Neural cell (in vitro differentiated cells): ENCODE measurements around the gene MCC. TPM values are rescaled to one million over a fixed set of nuclear protein-coding genes. Genes with fewer than 3 reads are reported as not detected.

Experiments
- H2AFZ ChIP-seq: fragments of 200-600, 300-800 bp; sonication (generic), shearing (Covaris generic); 2 replicates; pipeline ENCODE4 v1.6.0; 2014; ENCODE audit warnings: low read depth, mild to moderate bottlenecking, antibody characterized with exemption, low read length, moderate library complexity
- H3F3A ChIP-seq: fragments of 200-600 bp; shearing (Covaris generic); 2 replicates; pipeline ENCODE4 v1.6.1; 2016; ENCODE audit warnings: mild to moderate bottlenecking, moderate library complexity, mixed read lengths, antibody characterized with exemption, low read length; ENCODE audit not compliant: insufficient read depth, poor library complexity, severe bottlenecking
- H3K27ac ChIP-seq: fragments of 200-600, 300-800 bp; sonication (generic), shearing (Covaris generic); 2 replicates; pipeline ENCODE4 v1.5.1; 2014; ENCODE audit warnings: mild to moderate bottlenecking, low read length, moderate library complexity
- H3K27me3 ChIP-seq: fragments of 300-800, 200-600 bp; sonication (generic), shearing (Covaris generic); 2 replicates; pipeline ENCODE4 v1.6.0; 2014; ENCODE audit warnings: mild to moderate bottlenecking, low read depth, low read length, moderate library complexity; ENCODE audit not compliant: insufficient read depth
- H3K36me3 ChIP-seq: fragments of 300-800, 200-600 bp; sonication (generic), shearing (Covaris generic); 2 replicates; pipeline ENCODE4 v1.5.1; 2014; ENCODE audit warnings: mild to moderate bottlenecking, antibody characterized with exemption, low read length, moderate library complexity; ENCODE audit not compliant: insufficient read depth
- H3K4me2 ChIP-seq: fragments of 300-800, 200-600 bp; sonication (generic), shearing (Covaris generic); 2 replicates; pipeline ENCODE4 v1.6.0; 2014; ENCODE audit warnings: mild to moderate bottlenecking, low read length
- H3K4me3 ChIP-seq: fragments of 300-800, 200-600 bp; sonication (generic), shearing (Covaris generic); 2 replicates; pipeline ENCODE4 v1.5.1; 2014; ENCODE audit warnings: mild to moderate bottlenecking, low read length, moderate library complexity
- H3K79me2 ChIP-seq: fragments of 200-600 bp; shearing (Covaris generic); replicated peaks from 2 replicates; pipeline ENCODE4 v1.6.0; 2014; ENCODE audit warnings: mild to moderate bottlenecking, low read length, moderate library complexity; ENCODE audit not compliant: insufficient read depth
- H3K9ac ChIP-seq: fragments of 300-800, 200-600 bp; sonication (generic), shearing (Covaris generic); 2 replicates; pipeline ENCODE4 v1.6.1; 2016; ENCODE audit warnings: mild to moderate bottlenecking, low read length, mixed read lengths
- H3K9me2 ChIP-seq: fragments of 200-600 bp; shearing (Covaris generic); 2 replicates; pipeline ENCODE4 v1.6.1; 2016; ENCODE audit warnings: mild to moderate bottlenecking, low read length, mixed read lengths; ENCODE audit not compliant: insufficient read depth
- H3K9me3 ChIP-seq: fragments of 200-600, 300-800 bp; sonication (generic), shearing (Covaris generic); 2 replicates; pipeline ENCODE4 v1.6.1; 2016; ENCODE audit warnings: mild to moderate bottlenecking, mixed run types, low read length, moderate library complexity, mixed read lengths
- H4K20me1 ChIP-seq: fragments of 200-600 bp; shearing (Covaris generic); 2 replicates; pipeline ENCODE4 v1.6.1; 2016; ENCODE audit warnings: mild to moderate bottlenecking, mixed run types; ENCODE audit not compliant: insufficient read depth
- CTCF ChIP-seq: fragments of 450-650 bp; IDR thresholded peaks from 2 replicates; pipeline ENCODE4 v1.5.1; 2014; ENCODE audit warnings: antibody characterized with exemption, mild to moderate bottlenecking, moderate library complexity; ENCODE audit not compliant: poor library complexity, severe bottlenecking
- EP300 ChIP-seq: fragments of 450-650 bp; conservative IDR thresholded peaks from 2 replicates; pipeline ENCODE4 v1.6.1; 2014; ENCODE audit warnings: antibody characterized with exemption, mild to moderate bottlenecking, moderate library complexity; ENCODE audit not compliant: poor library complexity, severe bottlenecking
- EZH2 ChIP-seq: fragments of 200-600, 300-800 bp; shearing (Covaris generic), sonication (generic); IDR thresholded peaks from 2 replicates; pipeline ENCODE4 v1.6.1; 2014; ENCODE audit warnings: antibody characterized with exemption, low read length, borderline replicate concordance, mild to moderate bottlenecking; ENCODE audit not compliant: insufficient read depth, poor library complexity, severe bottlenecking
- MXI1 ChIP-seq: fragments of 450-650 bp; conservative IDR thresholded peaks from 2 replicates; pipeline ENCODE4 v1.6.1; 2014; ENCODE audit warnings: antibody characterized with exemption, mild to moderate bottlenecking; ENCODE audit not compliant: poor library complexity, severe bottlenecking
- POLR2AphosphoS5 ChIP-seq: IDR thresholded peaks from 2 replicates; pipeline ENCODE4 v1.6.1; 2012
- RAD21 ChIP-seq: fragments of 450-650 bp; conservative IDR thresholded peaks from 2 replicates; pipeline ENCODE4 v1.6.1; 2014; ENCODE audit warnings: antibody characterized with exemption, mild to moderate bottlenecking, moderate library complexity
- REST ChIP-seq: IDR thresholded peaks from 2 replicates; pipeline ENCODE4 v1.6.1; 2012; ENCODE audit warnings: borderline replicate concordance
- SMC3 ChIP-seq: fragments of 450-650 bp; conservative IDR thresholded peaks from 2 replicates; pipeline ENCODE4 v1.6.1; 2014; ENCODE audit warnings: antibody characterized with exemption, mild to moderate bottlenecking, moderate library complexity; ENCODE audit not compliant: poor library complexity
- TAF1 ChIP-seq: IDR thresholded peaks from 2 replicates; pipeline ENCODE4 v1.6.1; 2012; ENCODE audit warnings: low read depth
- polyA plus RNA-seq: library from polyadenylated mRNA; depleted of rRNA; stranded (reverse); fragments of >200 nt; gene quantifications from 2 replicates; pipeline ENCODE4 v1.2.3, GENCODE V29; 2014

The MCC gene
- polyA plus RNA-seq, 1 donor from 2014 or later: 2.2 TPM

- TF ChIP-seq REST (no peak), EZH2 (no peak), TAF1 (no peak), SMC3 (no peak), EP300 (no peak), POLR2AphosphoS5 (no peak), RAD21 (no peak), CTCF (no peak), MXI1 (no peak)
Measured at GRCh38 chr5:113194125-113194524, 294.1 kb downstream of the MCC start.

GRCh38 chr5:113193311-113193978 lies 294.8 kb downstream of the MCC start:
- H3K4me3 ChIP-seq: no peak overlapping the region
- no peaks in the 10 kb centered on the region for H3K36me3 ChIP-seq
- H3K9me2 ChIP-seq: no peaks in the 10 kb centered on the region
- no peaks in the 10 kb centered on the region for H3K9me3 ChIP-seq
- H3K4me2 ChIP-seq: no peak overlapping the region
- H2AFZ ChIP-seq: no peak overlapping the region
- TF ChIP-seq POLR2AphosphoS5: no peak
- TF ChIP-seq RAD21: no peak
- TF ChIP-seq SMC3: no peak
- TF ChIP-seq MXI1: no peak
- TF ChIP-seq TAF1: no peak
- TF ChIP-seq EP300: no peak
- no peak overlapping the region for H3K27ac ChIP-seq
- no peak overlapping the region for H3K9ac ChIP-seq
- H4K20me1 ChIP-seq: no peaks in the 10 kb centered on the region
- H3K27me3 ChIP-seq: no peaks in the 10 kb centered on the region
- H3K79me2 ChIP-seq: no peaks in the 10 kb centered on the region
- no peaks in the 10 kb centered on the region for H3F3A ChIP-seq

More at GRCh38 chr5:113194125-113194524, 294.1 kb downstream of the MCC start:
- Histone ChIP-seq H3K4me3 (no peak overlapping the region), H4K20me1 (no peaks in the 10 kb centered on the region), H3K4me2 (no peak overlapping the region), H3K27me3 (no peaks in the 10 kb centered on the region), H3F3A (no peaks in the 10 kb centered on the region), H3K9ac (no peak overlapping the region), H3K27ac (no peak overlapping the region), H3K79me2 (no peaks in the 10 kb centered on the region), H3K9me3 (no peaks in the 10 kb centered on the region), H2AFZ (no peak overlapping the region), H3K9me2 (no peaks in the 10 kb centered on the region), H3K36me3 (no peaks in the 10 kb centered on the region)
